HepG2 (cell line): ENCODE results near the gene SIAH1. TPM values are rescaled to one million over a fixed set of nuclear protein-coding genes. Genes with fewer than 3 reads are reported as not detected.

Experiments used
- ATAC-seq: fragments of 200-7000 bp; cut with Tn5 transposase; 3 replicates; pipeline ENCODE4 v1.9.1; 2020; ENCODE audit warnings: mild to moderate bottlenecking, moderate library complexity
- BruUV-seq: library from RNA; stranded (reverse); fragments of 400-500 nt; replicated peaks from 2 replicates; lab custom pipeline; 2021; lab: Mats Ljungman, UMichigan
- CTCF ChIA-PET: fragments of 300-600 bp; formaldehyde crosslinking; extraction: SDS; loops from one replicate; lab custom pipeline; 2021; ENCODE audit warnings: low total read pairs, inconsistent platforms, low intra/inter-chr PET ratio; lab: Yijun Ruan, JAX
- POLR2A ChIA-PET: fragments of 350-600 bp; sonication (Branson Sonifier 250); formaldehyde crosslinking; loops from one replicate; lab custom pipeline; 2020; ENCODE audit warnings: antibody characterized with exemption, inconsistent platforms; lab: Yijun Ruan, JAX
- DNase-seq: peaks from one replicate; pipeline ENCODE4 v3.0.0-alpha.2; 2015; ENCODE audit warnings: low spot score
- FAIRE-seq: peaks from 3 replicates; lab custom pipeline; 2011; peaks lifted over from hg19 to GRCh38; lab: Jason Lieb, UNC
- H2AFZ ChIP-seq: one replicate; pipeline ENCODE4 v1.6.1; 2011; ENCODE audit warnings: low read length, inconsistent platforms
- H3K27ac ChIP-seq: fragments of 300-600 bp; 3 replicates; pipeline ENCODE4 v1.8.0; 2011; ENCODE audit warnings: mixed run types, mild to moderate bottlenecking, mixed read lengths, low read length, inconsistent platforms; ENCODE audit not compliant: insufficient read depth; ENCODE audit errors: extremely low read length
- H3K27me3 ChIP-seq, 2 experiments: fragments of 200-600 bp in 1 of 2; 2 replicates in 1 of 2; 3 replicates in 1 of 2; pipeline versions ENCODE4 v1.6.0 to v1.8.0; 2011; ENCODE audit warnings: low read length in 2 of 2, mild to moderate bottlenecking in 2 of 2, moderate library complexity in 2 of 2, inconsistent platforms in 1 of 2; ENCODE audit not compliant: insufficient read depth in 2 of 2, control insufficient read depth in 1 of 2
- H3K36me3 ChIP-seq, 2 experiments: fragments of 200-600 bp in 1 of 2; replicated peaks in 1 of 2; 2 replicates in 1 of 2; 3 replicates in 1 of 2; pipeline versions ENCODE4 v1.5.1 to v1.8.0; 2011; ENCODE audit warnings: low read length in 2 of 2, inconsistent platforms in 1 of 2; ENCODE audit not compliant: insufficient read depth in 2 of 2, control insufficient read depth in 1 of 2
- H3K4me1 ChIP-seq: 2 replicates; pipeline ENCODE4 v1.5.1; 2012; ENCODE audit warnings: low read length, inconsistent platforms; ENCODE audit not compliant: insufficient read depth
- H3K4me2 ChIP-seq: 2 replicates; pipeline ENCODE4 v1.6.0; 2011; ENCODE audit warnings: low read depth, low read length, inconsistent platforms
- H3K4me3 ChIP-seq, 3 experiments: fragments of 200-600 bp in 1 of 3; sonication (generic), shearing (Covaris generic) in 1 of 3; replicated peaks in 1 of 3; 2 replicates each; pipeline ENCODE4 v1.5.1; 2011 to 2016; ENCODE audit warnings: low read length in 3 of 3, inconsistent platforms in 2 of 3, low read depth in 2 of 3, mild to moderate bottlenecking in 2 of 3, control low read depth in 1 of 3, mixed read lengths in 1 of 3; ENCODE audit not compliant: insufficient read depth in 1 of 3
- H3K79me2 ChIP-seq: one replicate; pipeline ENCODE4 v1.6.1; 2011; ENCODE audit warnings: low read length, inconsistent platforms; ENCODE audit not compliant: insufficient read depth
- H3K9ac ChIP-seq: 2 replicates; pipeline ENCODE4 v1.6.0; 2011; ENCODE audit warnings: mild to moderate bottlenecking, low read depth, low read length, inconsistent platforms; ENCODE audit not compliant: insufficient read depth
- H3K9me3 ChIP-seq: 2 replicates; pipeline ENCODE4 v1.5.1; 2012; ENCODE audit warnings: mild to moderate bottlenecking, low read length
- H4K20me1 ChIP-seq: 2 replicates; pipeline ENCODE4 v1.6.0; 2011; ENCODE audit warnings: inconsistent platforms, mild to moderate bottlenecking, low read length, moderate library complexity; ENCODE audit not compliant: insufficient read depth
- AKAP8 ChIP-seq: sonication (generic); formaldehyde crosslinking; IDR thresholded peaks from 2 replicates; pipeline ENCODE4 v1.5.1; 2020; ENCODE audit warnings: mild to moderate bottlenecking, missing genetic modification reagents
- CBX2 ChIP-seq, 2 experiments: fragments of 200-600 bp in 1 of 2; sonication (generic); formaldehyde crosslinking in 1 of 2; IDR thresholded peaks; 2 replicates each; pipeline versions ENCODE4 v1.7.0 to v1.8.1; 2018 to 2022; ENCODE audit warnings: low read depth in 2 of 2, low read length in 1 of 2, mild to moderate bottlenecking in 1 of 2, missing genetic modification reagents in 1 of 2
- DR1 ChIP-seq: sonication (generic); formaldehyde crosslinking; IDR thresholded peaks from 2 replicates; pipeline ENCODE4 v1.8.0; 2021; ENCODE audit warnings: mild to moderate bottlenecking, missing genetic modification reagents, inconsistent platforms
- IKZF1 ChIP-seq: fragments of 450-650 bp; IDR thresholded peaks from 2 replicates; pipeline ENCODE4 v1.7.1; 2016
- MBNL3 ChIP-seq: fragments of 250-450 bp; sonication (Bioruptor Pico); conservative IDR thresholded peaks from 2 replicates; pipeline ENCODE4 v1.8.0; 2022; ENCODE audit warnings: mild to moderate bottlenecking, inconsistent platforms
- MTA1 ChIP-seq: sonication (generic); formaldehyde crosslinking; IDR thresholded peaks from 2 replicates; pipeline ENCODE4 v1.4.0; 2020; ENCODE audit warnings: missing genetic modification reagents, mild to moderate bottlenecking, borderline replicate concordance
- NFYB ChIP-seq: sonication (generic); formaldehyde crosslinking; IDR thresholded peaks from 2 replicates; pipeline ENCODE4 v1.4.0; 2020; ENCODE audit warnings: missing genetic modification reagents
- RARA ChIP-seq: IDR thresholded peaks from 2 replicates; pipeline ENCODE4 v1.6.1; 2016; ENCODE audit warnings: missing genetic modification reagents, missing compliant biosample characterization
- RERE ChIP-seq: IDR thresholded peaks from 2 replicates; pipeline ENCODE4 v1.6.1; 2016; ENCODE audit warnings: low read depth, missing genetic modification reagents, missing compliant biosample characterization
- SP1 ChIP-seq, 2 experiments: fragments of 450-650 bp in 1 of 2; sonication (generic) in 1 of 2; formaldehyde crosslinking in 1 of 2; IDR thresholded peaks; 2 replicates each; pipeline versions ENCODE4 v1.4.0 to v1.6.1; 2016 to 2020; ENCODE audit warnings: missing genetic modification reagents in 1 of 2
- SYNCRIP ChIP-seq: fragments of 200-400 bp; formaldehyde crosslinking; IDR thresholded peaks from 2 replicates; pipeline ENCODE4 v1.6.1; 2018; ENCODE audit warnings: mild to moderate bottlenecking, low read depth, low read length; ENCODE audit not compliant: insufficient read depth
- ZNF317 ChIP-seq: sonication (generic); formaldehyde crosslinking; IDR thresholded peaks from 2 replicates; pipeline ENCODE4 v1.5.0; 2020; ENCODE audit warnings: mild to moderate bottlenecking, missing genetic modification reagents
- WGBS: methylation state at CpG from one replicate; pipeline ENCODE4 v1.1.6; 2017; ENCODE audit warnings: low lambda C conversion rate; 5-methylcytosine and 5-hydroxymethylcytosine counted together
- in situ Hi-C: cut with HindIII; loops from 2 replicates; pipeline ENCODE4 v1.10.0; 2017; ENCODE audit warnings: low pct_unique_long_range_greater_than_20kb; ENCODE audit not compliant: extremely low pct_ligation_motif_present
- intact Hi-C: fragments of 100-400 bp; cut with micrococcal nuclease; formaldehyde crosslinking; loops from one replicate; pipeline ENCODE4 v1.10.0; 2022; ENCODE audit not compliant: unreplicated experiment
- polyA plus RNA-seq, 8 experiments: library from polyadenylated mRNA; depleted of rRNA in 3 of 8; stranded (reverse) in 7 of 8; unstranded in 1 of 8; fragments of >200 nt; fragmentation: Illumina TruSeq in 4 of 8; extraction: Trizol in 4 of 8; gene quantifications; 2 replicates each; pipeline versions ENCODE4 v1.2.1 to v1.2.3, GENCODE V29; 2011 to 2016; ENCODE audit warnings: low read depth in 4 of 8, missing spikeins in 1 of 8, mixed read lengths in 1 of 8; ENCODE audit not compliant: insufficient read depth in 1 of 8
- total RNA-seq, 5 experiments: library from RNA; depleted of rRNA; stranded (reverse); fragments of >200 nt; fragmentation: Illumina TruSeq; extraction: Trizol; gene quantifications; 2 replicates each; pipeline ENCODE4 v1.2.3, GENCODE V29; 2016; ENCODE audit warnings: low read depth in 1 of 5

Gene SIAH1
- total and polyA plus RNA-seq, 2 of the 13 experiments (the other 11 are each of a cell fraction or from before 2014, with no cell fraction given), result 16.0 to 28.6 TPM

GRCh38 chr16:48321317-48322036 is 63.7 kb downstream of the SIAH1 start:
- Histone ChIP-seq H3K9me3 (no peaks in the 10 kb centered on the region), H3K4me1 (no peaks in the 10 kb centered on the region), H3K4me3 (no peak overlapping the region), H3K9ac (no peak overlapping the region), H3K4me2 (no peak overlapping the region), H4K20me1 (no peaks in the 10 kb centered on the region), H3K36me3 (peaks cover 3 to 37% of the 10 kb centered on the region in 2 experiments), H3K27me3 (no peaks in the 10 kb centered on the region), H2AFZ (no peak overlapping the region), H3K79me2 (no peaks in the 10 kb centered on the region), H3K27ac (no peak overlapping the region)
- ChIA-PET CTCF (no interaction called here), POLR2A (no interaction called here)
- in situ Hi-C loops (no loop called here), intact Hi-C loops (no loop called here)
- FAIRE-seq, result no peak
- 97% methylated on average over 2 of the region's 2 CpGs for WGBS
- no peak for ATAC-seq
- TF ChIP-seq RARA (CRISPR knock-in tag), result no peak
- no peak for TF ChIP-seq RERE (CRISPR knock-in tag)
- no peak for TF ChIP-seq AKAP8
- TF ChIP-seq IKZF1, result no peak
- TF ChIP-seq SP1 (IDR thresholded peaks at IDR 0.05), result no peak
- TF ChIP-seq SP1 (CRISPR knock-in tag; IDR thresholded peaks at IDR 0.05), result no peak
- TF ChIP-seq CBX2 (IDR thresholded peaks at IDR 0.05; ENCODE audit: low read depth, low read length), result no peak
- no peak for TF ChIP-seq CBX2 (CRISPR knock-in tag; IDR thresholded peaks at IDR 0.05; ENCODE audit: low read depth)
- no peak for TF ChIP-seq DR1 (CRISPR knock-in tag)
- TF ChIP-seq MTA1 (CRISPR knock-in tag), result no peak
- TF ChIP-seq NFYB (CRISPR knock-in tag), result no peak
- TF ChIP-seq SYNCRIP, result no peak
- no peak for TF ChIP-seq ZNF317
- TF ChIP-seq MBNL3 (CRISPR knock-in tag), result no peak
- DNase-seq, result no peak
- BruUV-seq, result no TSS peak
